ENCODE data around the gene GNAS-AS1.
A peak's percentile ranks its signal among the peaks of the same experiment; 100 is the strongest.

Gene GNAS-AS1

GRCh38 chr20:58886546-58886945, 35.8 kb upstream of the GNAS-AS1 start:
- no peak for DNase-seq (ENCODE audit: low read depth)
- H3K4me3 ChIP-seq (ENCODE audit: low read length) = no peak overlapping the region
- TF ChIP-seq CTCF (conservative IDR thresholded peaks at IDR 0.05; ENCODE audit: low read depth, low read length) = no peak

DNA sequence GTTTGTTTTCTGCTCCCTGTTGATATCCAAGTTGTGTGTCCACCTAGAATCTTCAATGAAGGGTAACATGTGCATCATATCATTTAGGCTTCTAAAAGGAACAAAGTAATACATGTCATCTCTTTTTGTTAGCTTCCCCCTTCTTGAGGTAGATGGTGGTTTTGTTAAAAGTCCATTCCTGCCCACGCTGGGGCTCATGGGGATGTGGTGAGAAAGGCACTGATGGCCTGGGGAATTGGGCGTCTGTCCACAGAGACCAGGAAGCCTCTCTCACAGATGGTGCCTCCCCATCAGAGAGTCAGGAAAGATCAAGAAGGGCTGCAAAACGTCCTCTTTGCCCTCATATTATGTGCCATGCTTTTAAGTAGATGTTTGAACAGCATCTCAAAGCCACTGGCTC, 34.3 kb upstream of the GNAS-AS1 start:
- no peak overlapping the region for H3K4me3 ChIP-seq (ENCODE audit: low read length)
- TF ChIP-seq CTCF (conservative IDR thresholded peaks at IDR 0.05; ENCODE audit: low read depth, low read length) = no peak
- DNase-seq (ENCODE audit: low read depth) = no peak

GRCh38 chr20:58883241-58883691, 32.6 kb upstream of the GNAS-AS1 start:
- no peak overlapping the region for H3K4me3 ChIP-seq (ENCODE audit: low read length)
- TF ChIP-seq CTCF (conservative IDR thresholded peaks at IDR 0.05; ENCODE audit: low read depth, low read length) = no peak
- DNase-seq (ENCODE audit: low read depth) = no peak

DNA sequence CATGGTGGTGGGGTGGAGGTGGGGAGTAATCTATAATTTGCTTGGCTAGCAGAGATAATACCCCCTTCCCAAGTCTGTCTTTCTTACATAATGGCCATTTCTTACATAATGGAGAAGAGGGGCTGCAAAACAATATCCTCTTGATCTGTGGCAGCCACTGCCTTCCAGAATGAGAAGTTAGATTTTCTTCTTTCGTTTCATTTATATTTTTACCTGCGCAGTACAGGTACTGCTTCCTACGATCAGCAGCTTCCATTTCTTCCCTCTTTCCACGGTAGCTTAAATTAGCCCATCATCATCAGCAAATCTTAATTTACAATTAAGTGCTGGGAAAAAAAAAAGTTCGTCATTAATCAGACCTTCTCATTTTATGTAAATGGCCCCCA, 32.0 kb upstream of the GNAS-AS1 start:
- no peak overlapping the region for H3K4me3 ChIP-seq (ENCODE audit: low read length)
- DNase-seq (ENCODE audit: low read depth) = no peak
- TF ChIP-seq CTCF (conservative IDR thresholded peaks at IDR 0.05; ENCODE audit: low read depth, low read length) = no peak

DNA sequence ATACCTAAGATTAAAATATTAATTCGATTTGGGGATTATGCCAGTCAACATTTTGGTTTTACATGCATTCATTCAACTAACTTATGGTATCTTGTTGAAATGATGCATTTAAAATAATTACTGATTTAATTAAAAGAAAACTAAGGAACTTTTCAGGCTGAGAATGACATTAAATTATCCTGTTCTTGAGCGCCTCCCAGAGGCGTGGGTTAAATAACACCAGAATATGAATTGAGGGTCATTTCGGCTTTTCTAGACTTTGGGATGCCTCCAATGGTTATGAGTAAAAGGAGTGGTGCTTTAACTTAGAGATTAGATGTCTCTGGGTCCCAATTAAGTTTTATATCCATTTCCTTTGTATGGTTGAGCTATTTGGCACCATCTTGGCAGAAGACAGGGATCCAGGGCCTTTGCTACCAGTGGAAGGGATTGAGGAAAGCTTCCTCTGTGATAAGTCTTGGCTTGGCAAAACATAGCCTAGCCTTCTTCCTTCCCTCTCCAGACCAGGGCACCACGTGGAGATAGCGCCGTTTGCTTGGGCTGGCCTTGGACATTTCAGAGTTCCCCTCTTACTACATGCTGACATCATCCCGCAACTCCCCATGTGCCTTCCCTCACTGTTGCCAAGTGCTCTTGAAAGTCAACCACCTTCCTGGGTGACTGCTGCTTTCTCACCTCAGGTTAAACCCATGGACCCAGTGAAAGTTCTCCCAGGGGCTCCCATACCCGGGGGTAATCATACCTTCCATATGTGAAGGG, 30.5 kb upstream of the GNAS-AS1 start:
- DNase-seq (ENCODE audit: low read depth) = no peak
- H3K4me3 ChIP-seq (ENCODE audit: low read length) = no peak overlapping the region
- peak; percentile 17 for TF ChIP-seq CTCF (conservative IDR thresholded peaks at IDR 0.05; ENCODE audit: low read depth, low read length)

DNA sequence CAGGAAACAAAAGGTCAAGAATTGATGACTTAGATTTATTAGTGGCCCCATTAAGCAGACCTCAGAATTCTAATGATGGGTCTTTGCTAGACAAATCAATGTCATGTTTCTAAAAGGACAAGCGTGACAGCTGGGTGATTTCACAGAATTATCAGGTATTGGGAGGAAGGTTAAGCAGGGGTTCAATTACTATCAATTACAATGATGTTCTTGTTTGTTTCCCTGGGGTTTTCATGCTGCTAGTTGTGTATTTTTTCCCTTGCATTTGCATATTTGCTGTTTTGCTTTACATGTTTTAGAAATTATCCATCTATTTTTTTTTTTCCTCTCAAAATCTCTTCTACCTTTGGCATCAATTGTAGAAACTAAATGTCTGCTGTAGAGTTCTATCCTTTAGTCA, 29.7 kb upstream of the GNAS-AS1 start:
- no peak for TF ChIP-seq CTCF (conservative IDR thresholded peaks at IDR 0.05; ENCODE audit: low read depth, low read length)
- H3K4me3 ChIP-seq (ENCODE audit: low read length) = no peak overlapping the region
- DNase-seq (ENCODE audit: low read depth) = no peak

DNA sequence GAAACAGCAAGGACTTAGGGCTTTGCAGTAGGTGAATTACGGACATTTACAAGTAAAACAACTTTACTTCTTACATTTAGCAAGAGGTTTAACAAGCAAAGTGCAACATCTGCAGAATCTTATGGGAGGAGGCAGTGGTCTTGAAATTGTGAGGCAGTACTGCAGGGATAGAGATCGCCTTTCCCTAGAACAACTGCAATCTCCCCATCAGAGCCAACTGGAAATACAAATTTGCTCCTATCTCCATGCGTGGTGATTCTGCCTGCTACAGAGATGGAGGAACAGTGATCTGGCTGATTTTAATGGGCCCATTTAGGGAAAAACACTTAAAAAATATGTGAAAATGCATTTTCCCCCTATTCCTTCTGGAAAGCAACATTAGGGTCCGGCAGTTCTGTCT, 27.7 kb upstream of the GNAS-AS1 start:
- no peak overlapping the region for H3K4me3 ChIP-seq (ENCODE audit: low read length)

More for the DNA sequence above, 27.7 kb upstream of the GNAS-AS1 start:
- DNase-seq (ENCODE audit: low read depth) = no peak
- no peak for TF ChIP-seq CTCF (conservative IDR thresholded peaks at IDR 0.05; ENCODE audit: low read depth, low read length)

Measured in retinal pigment epithelial cell (primary cell).